ENCODE results near the gene SPTY2D1.

SPTY2D1 gene

DNA sequence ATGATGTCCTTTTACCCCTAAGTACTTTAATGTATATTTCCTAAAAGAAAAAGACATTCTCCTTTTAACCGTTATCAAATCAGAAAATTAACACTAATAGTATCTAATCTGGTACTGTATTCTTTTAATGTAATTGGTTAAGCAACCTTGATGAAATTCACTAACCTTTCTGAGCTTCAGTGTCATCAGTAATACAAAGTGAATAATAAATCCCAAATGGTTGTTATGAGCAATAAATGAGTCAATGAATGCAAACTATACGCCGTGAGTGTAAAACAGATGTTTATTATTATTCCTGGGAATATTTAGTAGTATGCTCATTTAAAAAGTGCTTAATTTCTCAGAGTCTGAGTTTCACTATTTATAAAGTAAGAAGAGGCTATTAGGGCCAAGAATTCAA is 67.1 kb downstream of the SPTY2D1 start:
- Histone ChIP-seq H3K27ac (ENCODE audit: insufficient read depth, low read length, poor library complexity, severe bottlenecking) (no peak overlapping the region), H3K4me1 (ENCODE audit: control insufficient read depth, insufficient read depth, low read length, poor library complexity, severe bottlenecking) (no peaks in the 10 kb centered on the region), H3K36me3 (ENCODE audit: control insufficient read depth, insufficient read depth, low read length) (peaks cover 12% of the 10 kb centered on the region), H3K9me3 (ENCODE audit: control insufficient read depth, low read length) (no peaks in the 10 kb centered on the region), H3K4me3 (ENCODE audit: insufficient read depth, low read depth, low read length, poor library complexity, severe bottlenecking) (no peak overlapping the region), H3K27me3 (replicated peaks; ENCODE audit: control insufficient read depth, insufficient read depth, low read length, poor library complexity, severe bottlenecking) (no peaks in the 10 kb centered on the region)
- no peak for DNase-seq

DNA sequence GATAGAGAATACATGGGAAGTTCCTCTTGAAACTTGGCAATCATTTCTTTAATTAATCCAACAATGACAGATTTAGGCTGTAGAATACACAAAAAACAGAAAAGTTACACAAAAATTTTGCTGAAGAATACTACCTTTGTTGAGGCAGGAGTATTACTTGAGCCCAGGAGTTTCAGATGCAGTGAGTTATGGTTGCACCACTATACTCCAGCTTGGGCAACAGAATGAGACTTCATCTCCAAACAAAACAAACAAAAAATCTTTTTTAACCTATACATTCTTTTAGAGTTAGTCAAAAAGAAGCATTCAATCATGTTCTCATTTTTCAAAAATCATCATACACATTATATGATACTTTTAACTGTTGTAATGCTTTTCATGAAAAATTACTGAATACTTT is 67.7 kb downstream of the SPTY2D1 start:
- Histone ChIP-seq H3K27ac (ENCODE audit: insufficient read depth, low read length, poor library complexity, severe bottlenecking) (no peak overlapping the region), H3K36me3 (ENCODE audit: control insufficient read depth, insufficient read depth, low read length) (peaks cover 12% of the 10 kb centered on the region), H3K27me3 (replicated peaks; ENCODE audit: control insufficient read depth, insufficient read depth, low read length, poor library complexity, severe bottlenecking) (no peaks in the 10 kb centered on the region), H3K4me3 (ENCODE audit: insufficient read depth, low read depth, low read length, poor library complexity, severe bottlenecking) (no peak overlapping the region), H3K9me3 (ENCODE audit: control insufficient read depth, low read length) (no peaks in the 10 kb centered on the region), H3K4me1 (ENCODE audit: control insufficient read depth, insufficient read depth, low read length, poor library complexity, severe bottlenecking) (no peaks in the 10 kb centered on the region)
- DNase-seq = no peak

DNA sequence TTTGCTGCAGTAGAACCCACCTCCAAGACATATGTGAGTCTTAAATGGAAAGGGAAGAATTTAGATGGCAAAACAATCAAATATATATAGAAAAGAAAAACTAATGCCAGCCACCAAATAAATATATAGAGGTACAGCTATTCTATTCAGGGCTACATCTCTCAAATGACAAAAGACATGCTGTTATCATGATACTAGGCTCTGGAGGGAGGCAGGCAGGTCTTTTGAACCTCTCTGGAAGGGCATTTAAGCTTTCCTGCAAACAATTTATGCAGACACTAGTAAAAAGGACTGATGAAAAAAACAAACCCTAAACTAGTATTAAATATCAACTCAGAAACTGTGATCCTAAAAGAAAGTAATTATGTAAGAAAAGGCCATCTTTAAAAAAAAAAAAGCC is 70.0 kb downstream of the SPTY2D1 start:
- no peak for DNase-seq
- no peaks in the 10 kb centered on the region for H3K4me1 ChIP-seq (ENCODE audit: control insufficient read depth, insufficient read depth, low read length, poor library complexity, severe bottlenecking)
- H3K27ac ChIP-seq (ENCODE audit: insufficient read depth, low read length, poor library complexity, severe bottlenecking) = no peak overlapping the region
- H3K4me3 ChIP-seq (ENCODE audit: insufficient read depth, low read depth, low read length, poor library complexity, severe bottlenecking) = no peak overlapping the region
- no peaks in the 10 kb centered on the region for H3K27me3 ChIP-seq (replicated peaks; ENCODE audit: control insufficient read depth, insufficient read depth, low read length, poor library complexity, severe bottlenecking)
- H3K9me3 ChIP-seq (ENCODE audit: control insufficient read depth, low read length) = no peaks in the 10 kb centered on the region
- no peaks in the 10 kb centered on the region for H3K36me3 ChIP-seq (ENCODE audit: control insufficient read depth, insufficient read depth, low read length)

DNA sequence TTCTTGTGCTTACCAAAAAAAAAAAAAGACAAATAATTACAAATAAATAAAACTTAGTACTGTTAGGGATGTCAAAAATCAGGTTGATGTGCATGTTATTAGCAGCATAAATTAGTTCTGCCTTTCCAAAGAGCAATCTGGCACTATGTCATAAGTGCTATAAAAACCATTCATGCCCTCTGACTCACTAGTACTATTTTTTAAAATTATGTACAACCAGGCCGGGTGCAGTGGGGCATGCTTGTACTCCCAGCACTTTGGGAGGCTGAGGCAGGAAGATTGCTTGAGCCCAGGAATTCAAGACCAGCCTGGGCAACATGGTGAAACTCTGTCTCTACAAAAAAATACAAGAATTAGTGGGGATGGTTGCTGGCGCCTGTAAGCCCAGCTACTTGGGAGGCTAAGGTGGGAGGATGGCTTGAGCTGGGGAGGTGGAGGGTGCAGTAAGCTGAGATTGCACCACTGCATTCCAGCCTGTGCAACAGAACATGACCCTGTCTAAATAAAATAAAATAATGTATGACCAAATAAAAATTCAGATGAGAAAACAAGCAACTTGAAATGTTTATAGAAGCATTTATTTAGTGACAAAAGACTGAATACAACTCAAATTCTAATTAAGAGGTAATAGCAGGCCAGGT is 70.9 kb downstream of the SPTY2D1 start:
- no peaks in the 10 kb centered on the region for H3K27me3 ChIP-seq (replicated peaks; ENCODE audit: control insufficient read depth, insufficient read depth, low read length, poor library complexity, severe bottlenecking)
- no peak overlapping the region for H3K27ac ChIP-seq (ENCODE audit: insufficient read depth, low read length, poor library complexity, severe bottlenecking)
- no peaks in the 10 kb centered on the region for H3K9me3 ChIP-seq (ENCODE audit: control insufficient read depth, low read length)
- H3K36me3 ChIP-seq (ENCODE audit: control insufficient read depth, insufficient read depth, low read length) = no peaks in the 10 kb centered on the region
- DNase-seq = no peak
- no peaks in the 10 kb centered on the region for H3K4me1 ChIP-seq (ENCODE audit: control insufficient read depth, insufficient read depth, low read length, poor library complexity, severe bottlenecking)
- H3K4me3 ChIP-seq (ENCODE audit: insufficient read depth, low read depth, low read length, poor library complexity, severe bottlenecking) = no peak overlapping the region
